GM21528 (cell line): ENCODE results near the gene EPSTI1.
"Not testable (repeated sequence)": the region's sequence is repeated elsewhere in the genome, so short reads cannot be mapped to it uniquely, and the experiment has no call there.

Experiments used
- ATAC-seq: cut with Tn5 transposase; IDR thresholded peaks from one replicate; pipeline ENCODE4 v1.9.1; 2021; ENCODE audit warnings: mild to moderate bottlenecking, moderate library complexity; ENCODE audit not compliant: unreplicated experiment, low FRiP score

The EPSTI1 gene

DNA sequence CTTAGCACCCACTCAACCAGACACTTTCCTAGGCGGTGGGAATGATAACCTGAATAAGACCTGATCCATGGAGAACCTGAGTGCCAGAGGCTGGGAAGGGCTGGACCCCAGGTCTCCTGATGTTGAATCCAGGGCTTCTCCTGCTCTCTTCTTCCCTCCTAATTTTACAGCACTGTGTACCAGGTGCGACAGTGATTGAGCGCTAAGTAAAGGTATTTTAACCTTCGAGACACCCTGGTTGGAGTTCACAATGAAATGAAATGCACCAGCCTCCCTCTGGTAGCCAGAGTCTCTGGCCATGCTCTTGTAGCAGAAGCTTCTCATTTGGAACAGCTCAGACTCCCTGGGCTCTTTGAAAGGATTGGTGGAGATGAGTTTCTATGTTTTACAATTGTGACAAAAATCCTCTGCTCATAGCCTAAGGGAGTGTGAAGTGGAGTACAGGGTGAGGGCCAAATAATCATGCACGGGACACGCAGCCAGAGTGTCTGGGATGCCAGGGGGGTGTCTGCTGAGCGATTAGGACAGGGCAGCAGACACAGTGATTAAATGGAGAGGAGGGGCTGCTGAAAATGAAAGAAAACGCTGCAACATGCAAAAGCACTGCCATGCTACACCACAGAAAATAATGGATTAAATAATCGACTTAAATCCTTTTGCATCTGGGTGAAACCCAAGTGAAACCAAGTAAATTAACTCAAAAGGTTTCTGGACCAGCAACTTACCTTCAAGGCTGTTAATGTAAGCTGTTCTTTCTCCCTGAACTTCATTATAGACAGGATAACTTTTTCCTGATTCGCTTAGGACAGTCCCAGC lies 126.9 kb downstream of the EPSTI1 start:
- no peak for ATAC-seq

DNA sequence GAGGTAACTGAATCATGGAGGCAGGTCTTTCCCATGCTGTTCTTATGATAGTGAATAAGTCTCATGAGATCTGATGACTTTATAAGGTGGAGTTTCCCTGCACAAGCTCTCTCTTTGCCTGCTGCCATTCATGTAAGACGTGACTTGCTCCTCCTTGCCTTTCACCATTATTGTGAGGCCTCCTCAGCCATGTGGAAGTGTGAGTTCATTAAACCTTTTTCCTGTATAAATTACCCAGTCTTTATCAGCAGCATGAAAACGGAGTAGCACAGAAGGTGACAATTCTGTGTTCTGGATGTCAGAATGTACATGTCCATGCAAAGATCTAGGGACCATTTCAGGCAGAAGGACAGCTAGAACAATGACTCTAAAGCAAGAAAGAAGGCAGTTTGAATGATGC lies 129.7 kb downstream of the EPSTI1 start:
- not testable (repeated sequence) for ATAC-seq

DNA sequence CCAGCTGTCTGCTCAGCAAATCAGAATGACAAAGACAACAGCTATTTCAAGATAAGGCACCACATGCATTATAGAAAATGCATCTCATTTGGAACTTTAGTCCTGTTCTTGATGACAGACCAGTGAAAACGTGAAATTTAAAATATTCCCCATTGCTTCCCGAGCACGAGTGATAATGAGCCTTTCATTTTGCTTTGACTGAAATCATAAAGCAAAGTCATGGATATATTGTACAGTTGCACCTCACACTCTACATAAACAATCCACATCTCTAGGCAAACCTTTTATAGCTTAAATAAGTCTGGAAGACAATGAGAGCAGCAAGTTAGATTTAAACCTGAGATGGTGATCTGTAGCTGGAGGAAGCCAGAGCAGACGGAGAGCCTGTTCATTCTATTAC lies 131.6 kb downstream of the EPSTI1 start:
- no peak for ATAC-seq

DNA sequence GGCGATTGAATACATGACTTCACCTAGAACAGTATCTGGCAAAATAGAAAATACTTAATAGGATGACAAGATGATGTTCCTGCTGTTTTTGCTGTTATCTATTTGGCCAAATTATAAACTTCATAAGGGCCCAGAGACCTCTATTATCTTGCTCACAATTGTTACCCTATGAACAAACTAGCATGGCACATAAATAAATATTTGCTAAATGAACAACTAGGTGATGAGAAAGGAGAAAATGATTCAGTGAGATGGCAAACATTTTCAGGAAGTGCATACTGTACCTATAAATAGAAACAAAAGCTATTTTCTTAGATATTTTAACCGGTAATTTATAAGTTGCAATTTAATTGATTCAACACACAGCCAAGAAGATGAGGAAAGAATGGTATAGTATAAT lies 132.3 kb downstream of the EPSTI1 start:
- no peak for ATAC-seq

DNA sequence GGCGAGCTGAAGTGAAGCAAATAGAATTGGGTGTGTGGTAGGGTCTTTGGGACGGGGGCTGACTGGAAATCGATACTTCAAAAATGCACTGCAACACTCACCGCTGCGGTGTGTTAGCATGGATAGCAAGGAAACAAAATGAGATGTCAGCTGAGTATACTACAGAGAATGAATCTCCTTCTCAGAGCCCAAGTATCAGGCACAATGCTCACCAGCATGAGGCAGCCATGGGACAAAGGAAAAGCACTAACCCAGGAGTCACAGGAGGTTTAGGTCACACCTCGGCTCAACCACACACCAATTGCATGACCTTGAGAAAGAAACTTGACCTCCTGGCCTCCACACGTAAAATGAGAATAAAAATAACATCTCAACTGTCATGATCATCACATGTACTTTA lies 136.6 kb downstream of the EPSTI1 start:
- no peak for ATAC-seq

DNA sequence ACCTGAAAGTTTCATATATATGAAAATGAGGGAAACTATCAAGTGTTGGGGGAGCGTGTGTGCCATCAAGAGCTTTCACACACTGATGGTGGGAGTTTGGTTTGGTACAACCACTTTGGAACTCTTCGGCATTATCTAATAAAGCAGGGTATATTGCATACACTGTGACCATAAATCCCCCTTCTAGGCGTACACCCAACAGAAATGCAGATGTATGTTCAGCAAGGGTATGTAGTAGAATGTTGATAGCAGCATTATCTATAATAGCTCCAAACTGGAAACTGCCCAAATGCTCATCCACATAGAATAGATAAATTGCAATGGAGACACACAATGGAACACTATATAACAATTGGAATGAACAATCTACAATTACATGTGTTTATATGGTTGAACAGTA lies 139.9 kb downstream of the EPSTI1 start:
- ATAC-seq = no peak

DNA sequence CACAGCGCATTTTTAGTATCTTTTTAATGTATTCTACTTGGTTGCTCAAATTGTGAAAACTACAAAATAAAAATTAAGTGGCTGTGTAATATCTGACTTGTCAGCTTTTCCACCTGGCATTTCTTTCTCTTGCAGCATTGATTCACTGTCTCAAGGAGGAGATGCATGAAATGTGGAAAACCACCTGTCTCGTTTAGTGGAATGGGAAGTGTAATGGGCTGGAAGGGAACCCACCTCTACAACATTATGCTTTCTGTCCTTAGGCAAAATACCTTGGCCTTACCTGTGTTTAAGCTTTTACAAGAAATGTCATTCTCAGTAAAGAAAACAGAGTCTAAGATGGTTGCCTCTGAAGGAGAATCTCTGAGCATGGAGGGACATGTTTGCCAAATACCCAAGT lies 142.8 kb downstream of the EPSTI1 start:
- no peak for ATAC-seq

DNA sequence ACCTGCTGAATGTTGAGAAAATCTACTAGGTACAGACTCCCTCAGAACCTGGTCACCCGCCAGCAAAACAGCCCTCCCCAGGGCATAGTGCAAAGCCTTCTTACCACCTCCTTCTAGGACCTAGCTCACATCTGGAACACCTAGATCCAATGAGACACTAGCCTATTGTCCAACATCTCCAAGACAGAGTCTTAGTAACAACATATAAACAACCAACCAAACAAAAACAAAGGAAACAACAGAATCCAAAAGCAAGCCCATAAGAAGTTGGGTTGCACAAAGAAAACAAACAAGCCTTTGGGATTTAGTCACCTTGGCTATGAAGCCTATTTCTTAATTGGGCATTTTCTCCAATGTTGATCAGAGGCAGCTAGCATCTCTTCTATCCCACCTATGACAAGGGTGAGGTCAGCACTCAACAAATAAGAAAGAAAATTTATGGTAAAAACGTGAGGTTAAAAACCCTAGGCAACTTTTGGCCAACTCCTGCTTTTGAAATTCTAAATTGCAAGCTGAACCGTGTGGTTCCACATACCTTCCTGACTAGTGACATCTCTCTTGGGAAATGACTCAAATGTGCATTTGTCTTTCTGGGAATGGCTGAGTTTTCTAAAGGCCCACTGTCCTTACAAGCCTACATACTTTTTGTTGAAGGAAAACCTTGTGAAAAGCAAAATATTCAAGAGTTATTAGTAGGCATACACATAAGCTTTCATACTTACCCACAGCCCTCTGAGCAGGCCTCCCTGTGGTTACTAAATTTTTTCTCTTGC lies 144.0 kb downstream of the EPSTI1 start:
- ATAC-seq = no peak

DNA sequence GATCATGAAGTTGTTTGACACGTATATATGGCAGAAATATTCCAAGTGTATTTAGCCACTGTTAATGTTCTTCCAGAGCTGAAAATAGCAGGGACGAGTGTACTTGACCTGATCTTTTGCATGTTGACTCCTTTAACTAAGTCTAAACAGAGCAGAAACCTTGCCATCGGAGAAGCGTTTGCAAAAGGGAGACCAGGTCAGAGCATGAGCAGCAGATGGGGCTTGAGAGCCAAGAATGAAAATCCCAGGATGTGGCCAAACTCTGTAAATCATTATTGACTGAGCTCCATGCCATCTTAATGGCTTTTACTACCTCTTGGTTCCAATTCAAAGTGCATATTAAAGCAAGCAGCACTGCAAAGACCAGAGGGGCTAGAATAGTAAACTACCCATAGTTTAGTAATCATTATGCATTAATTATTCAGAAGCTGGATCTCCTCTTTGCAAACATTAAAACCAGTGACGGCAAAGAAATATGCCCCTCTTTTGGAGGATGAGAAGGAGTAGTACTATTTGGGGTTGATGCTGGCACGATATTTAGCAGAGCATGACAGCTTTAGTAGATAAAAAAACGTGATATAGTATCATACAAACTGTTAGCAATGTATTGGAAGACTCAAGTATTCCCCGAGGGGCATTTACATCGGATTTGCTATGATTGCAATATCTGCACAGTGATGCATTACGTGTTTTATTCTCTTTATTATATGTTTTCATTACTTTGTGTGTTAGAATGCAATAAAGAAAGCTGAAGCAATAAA lies 154.9 kb downstream of the EPSTI1 start:
- no peak for ATAC-seq
